Measurements from ENCODE around the gene VWF. TPM values are rescaled to one million over a fixed set of nuclear protein-coding genes. Genes with fewer than 3 reads are reported as not detected.

Gene VWF
- total and polyA plus RNA-seq, 12 donors, result 104 to 480 (median 253) TPM

- ATAC-seq, result no peak
- no peak for TF ChIP-seq CTCF (IDR thresholded peaks at IDR 0.05)
- peaks cover 0 to 29% (median 6%) of the 10 kb centered on the region in 7 donors for H3K27me3 ChIP-seq
- H3K36me3 ChIP-seq, result peaks cover 0 to 65% (median 0%) of the 10 kb centered on the region in 9 donors
- H3K9me3 ChIP-seq, result peaks cover 0 to 4% (median 0%) of the 10 kb centered on the region in 11 donors
- no peak overlapping the region for H3K4me3 ChIP-seq
- intact Hi-C loops (cut with DNase I), result no loop called here
- no peak for DNase-seq
- no peak overlapping the region for H3K27ac ChIP-seq
- WGBS, 2 donors, result 86 to 89% methylated on average over 5 of the region's 5 CpGs
- no peaks in the 10 kb centered on the region for H3K4me1 ChIP-seq
These were observed 214.9 kb downstream of the VWF start for GRCh38 chr12:5909560-5909959.

DNA sequence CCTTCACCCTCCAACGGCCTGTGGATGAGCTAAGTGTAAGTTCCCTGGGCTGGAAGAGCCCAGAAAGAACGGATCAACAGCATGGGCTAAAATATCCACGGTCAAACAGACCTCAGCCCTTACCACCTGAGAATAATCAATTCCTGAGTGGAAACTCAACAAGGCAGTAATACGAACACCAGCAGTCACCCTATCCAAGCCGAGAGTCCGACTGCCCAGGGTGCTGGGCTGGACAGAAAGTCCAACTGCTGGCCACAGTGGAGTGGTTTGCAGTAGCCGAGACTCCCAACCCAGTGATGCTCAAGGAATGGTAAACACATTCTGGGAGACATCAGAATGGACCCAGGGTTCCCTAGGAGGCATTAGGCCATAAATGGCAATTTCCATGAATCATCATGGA lies 216.2 kb downstream of the VWF start:
- H3K36me3 ChIP-seq, result peaks cover 0 to 62% (median 0%) of the 10 kb centered on the region in 9 donors
- no peak for TF ChIP-seq CTCF (IDR thresholded peaks at IDR 0.05)
- peaks cover 0 to 4% (median 0%) of the 10 kb centered on the region in 11 donors for H3K9me3 ChIP-seq
- no peak for ATAC-seq
- H3K4me1 ChIP-seq, result no peaks in the 10 kb centered on the region
- H3K27ac ChIP-seq, result no peak overlapping the region
- H3K27me3 ChIP-seq, result peaks cover 0 to 30% (median 6%) of the 10 kb centered on the region in 7 donors
- DNase-seq, result no peak
- H3K4me3 ChIP-seq, result no peak overlapping the region
- WGBS, 2 donors, result 87 to 91% methylated on average over 7 of the region's 7 CpGs
- intact Hi-C loops (cut with DNase I), result no loop called here

DNA sequence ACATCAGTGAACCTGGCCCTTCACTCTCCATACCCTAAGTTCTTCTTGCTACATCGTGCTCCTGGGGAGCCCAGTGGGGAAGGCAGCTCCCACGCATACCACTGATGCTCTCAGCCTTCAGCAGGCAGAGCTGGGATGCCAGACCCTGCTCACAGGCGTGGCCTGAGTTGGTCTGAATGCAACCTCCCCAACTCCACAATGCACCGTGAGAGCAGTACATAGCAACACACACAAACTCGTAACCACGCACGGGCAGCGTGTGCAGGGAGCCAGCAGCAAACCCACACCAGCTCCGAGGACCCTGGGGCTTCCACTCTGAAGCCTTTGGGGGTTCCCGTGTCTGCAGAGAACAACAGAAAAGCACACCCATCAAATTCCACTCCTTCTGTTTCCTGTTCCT lies 216.7 kb downstream of the VWF start:
- H3K4me1 ChIP-seq, result no peaks in the 10 kb centered on the region
- intact Hi-C loops (cut with DNase I), result no loop called here
- peaks cover 0 to 4% (median 0%) of the 10 kb centered on the region in 11 donors for H3K9me3 ChIP-seq
- TF ChIP-seq CTCF (IDR thresholded peaks at IDR 0.05), result no peak
- H3K27ac ChIP-seq, result no peak overlapping the region
- no peak for DNase-seq
- no peak overlapping the region for H3K4me3 ChIP-seq
- H3K27me3 ChIP-seq, result peaks cover 0 to 25% (median 6%) of the 10 kb centered on the region in 7 donors
- 69 to 75% methylated on average over 10 of the region's 10 CpGs for WGBS, 2 donors
- peaks cover 0 to 58% (median 0%) of the 10 kb centered on the region in 9 donors for H3K36me3 ChIP-seq
- peak in 1 of 8 donors; percentile 7 for ATAC-seq

- ATAC-seq (no peak), DNase-seq (no peak)
- Histone ChIP-seq H3K4me1 (no peaks in the 10 kb centered on the region), H3K27ac (no peak overlapping the region), H3K9me3 (peaks cover 0 to 4% (median 0%) of the 10 kb centered on the region in 11 donors), H3K27me3 (peaks cover 0 to 18% (median 6%) of the 10 kb centered on the region in 7 donors), H3K4me3 (no peak overlapping the region), H3K36me3 (peaks cover 0 to 40% (median 0%) of the 10 kb centered on the region in 9 donors)
- 82 to 86% methylated on average over 4 of the region's 4 CpGs for WGBS, 2 donors
- intact Hi-C loops (cut with DNase I), result no loop called here
- TF ChIP-seq CTCF (IDR thresholded peaks at IDR 0.05), result no peak
These were observed 218.7 kb downstream of the VWF start for GRCh38 chr12:5905757-5906156.
